Measurements from ENCODE around the gene TNFRSF21. TPM values are rescaled to one million over a fixed set of nuclear protein-coding genes. Genes with fewer than 3 reads are reported as not detected.
"Not testable (repeated sequence)": the region's sequence is repeated elsewhere in the genome, so short reads cannot be mapped to it uniquely, and the experiment has no call there.

The TNFRSF21 gene
- total RNA-seq, 2 experiments from 2014 or later, result 0.16 to 0.23 TPM

- H3K36me3 Mint-ChIP-seq (ENCODE audit: low read depth), result no peaks in the 10 kb centered on the region
- DNase-seq (no peak), ATAC-seq (no peak)
- POLR2A ChIA-PET, result no interaction called here
- no peaks in the 10 kb centered on the region for H3K4me1 Mint-ChIP-seq (ENCODE audit: low read depth)
- CTCF ChIA-PET, result no interaction called here
- peaks cover 20% of the 10 kb centered on the region for H3K27me3 Mint-ChIP-seq (ENCODE audit: low read depth)
- no peak overlapping the region for H3K27ac Mint-ChIP-seq
- no peak overlapping the region for H3K4me3 Mint-ChIP-seq
- no peaks in the 10 kb centered on the region for H3K9me3 Mint-ChIP-seq (ENCODE audit: insufficient read depth)
Observed at GRCh38 chr6:47344022-47344421, 34.3 kb upstream of the TNFRSF21 start.

DNA sequence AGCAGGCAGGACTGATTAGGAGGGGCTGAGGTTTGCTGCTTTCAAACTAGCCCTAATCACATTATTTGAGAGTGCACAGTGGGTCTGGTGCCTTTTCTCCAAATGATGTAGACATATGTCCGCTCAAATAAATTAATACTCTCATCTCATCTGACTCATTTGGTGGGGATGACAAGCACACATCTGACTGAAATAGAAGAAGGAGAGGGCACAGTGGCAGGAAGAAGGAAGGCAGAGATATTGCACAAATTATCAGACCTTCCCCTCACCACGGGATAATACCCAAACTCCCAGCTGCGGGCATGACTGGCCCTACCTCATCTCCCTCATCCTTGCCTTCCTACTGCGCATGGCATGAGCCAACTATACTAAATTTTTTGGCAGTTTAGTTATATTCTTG is 33.9 kb upstream of the TNFRSF21 start:
- Mint-ChIP-seq H3K4me3 (no peak overlapping the region), H3K9me3 (ENCODE audit: insufficient read depth) (no peaks in the 10 kb centered on the region), H3K27me3 (ENCODE audit: low read depth) (peaks cover 20% of the 10 kb centered on the region), H3K27ac (no peak overlapping the region), H3K36me3 (ENCODE audit: low read depth) (no peaks in the 10 kb centered on the region), H3K4me1 (ENCODE audit: low read depth) (no peaks in the 10 kb centered on the region)
- POLR2A ChIA-PET, result no interaction called here
- no peak for DNase-seq
- ATAC-seq, result no peak
- CTCF ChIA-PET, result no interaction called here

DNA sequence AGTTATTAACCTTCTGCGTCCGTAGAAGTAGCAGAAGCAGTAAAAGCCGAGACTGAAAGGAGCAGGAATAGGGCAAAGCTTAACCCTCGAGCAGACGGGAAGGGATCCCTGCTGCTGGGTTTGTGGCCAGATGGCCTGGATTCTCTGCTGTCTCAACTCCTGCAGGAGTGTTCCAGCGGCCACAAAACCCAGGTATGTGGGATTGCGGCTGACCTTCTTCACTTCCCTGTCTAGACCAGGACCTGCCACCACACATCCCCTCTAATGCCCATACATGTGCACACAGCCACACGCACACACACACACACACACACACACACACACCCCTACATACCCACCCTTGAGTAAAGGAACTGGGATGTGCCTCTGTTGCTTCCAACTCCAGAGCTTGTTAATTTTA is 33.1 kb upstream of the TNFRSF21 start:
- Mint-ChIP-seq H3K4me3 (no peak overlapping the region), H3K9me3 (ENCODE audit: insufficient read depth) (no peaks in the 10 kb centered on the region), H3K36me3 (ENCODE audit: low read depth) (no peaks in the 10 kb centered on the region), H3K27ac (no peak overlapping the region), H3K27me3 (ENCODE audit: low read depth) (peaks cover 20% of the 10 kb centered on the region), H3K4me1 (ENCODE audit: low read depth) (no peaks in the 10 kb centered on the region)
- no peak for DNase-seq
- ChIA-PET POLR2A (no interaction called here), CTCF (no interaction called here)
- no peak for ATAC-seq

DNA sequence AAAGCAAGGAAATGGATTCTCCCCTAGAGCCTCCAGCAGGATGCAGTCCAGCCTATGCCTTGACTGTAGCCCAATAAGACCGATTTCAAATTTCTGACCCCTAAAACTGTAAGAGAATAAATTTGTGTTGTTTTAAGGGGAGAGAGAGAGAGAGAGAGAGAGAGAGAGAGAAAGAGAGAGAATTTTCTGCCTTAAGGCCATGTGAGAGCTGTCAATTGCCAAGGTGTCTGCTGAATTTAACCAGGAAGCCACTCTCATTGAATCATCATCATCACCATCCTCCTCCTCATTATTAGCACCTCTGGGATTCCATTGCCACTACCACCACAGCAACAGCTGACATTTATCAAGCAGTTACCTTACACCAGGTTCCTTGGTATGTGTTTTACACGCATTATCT is 27.8 kb upstream of the TNFRSF21 start:
- H3K4me1 Mint-ChIP-seq (ENCODE audit: low read depth), result no peaks in the 10 kb centered on the region
- H3K27ac Mint-ChIP-seq, result no peak overlapping the region
- POLR2A ChIA-PET, result no interaction called here

DNA sequence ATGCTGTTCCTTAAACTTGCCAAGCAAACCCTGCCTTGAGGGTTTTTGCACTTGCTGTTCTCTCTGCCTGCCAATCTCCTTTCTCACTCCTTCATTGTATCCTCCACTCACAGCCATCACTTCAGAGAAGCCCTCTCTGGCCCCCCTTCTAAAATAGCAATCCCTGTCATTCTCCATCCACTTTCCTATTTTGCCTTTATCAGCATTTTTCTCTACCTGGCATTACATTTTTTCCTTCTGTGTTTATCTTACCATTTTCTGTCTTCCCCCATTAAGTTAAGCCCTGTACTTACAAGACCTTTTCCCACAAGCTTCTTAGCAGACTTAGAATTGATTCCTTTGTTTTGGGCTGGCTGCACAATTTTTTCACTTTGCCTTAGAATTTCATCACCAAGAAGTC is 26.6 kb upstream of the TNFRSF21 start:
- Mint-ChIP-seq H3K4me3 (no peak overlapping the region), H3K27me3 (ENCODE audit: low read depth) (peaks cover 21% of the 10 kb centered on the region), H3K36me3 (ENCODE audit: low read depth) (no peaks in the 10 kb centered on the region), H3K9me3 (ENCODE audit: insufficient read depth) (no peaks in the 10 kb centered on the region), H3K4me1 (ENCODE audit: low read depth) (no peaks in the 10 kb centered on the region), H3K27ac (no peak overlapping the region)
- CTCF ChIA-PET, result no interaction called here
- no peak for ATAC-seq
- POLR2A ChIA-PET, result no interaction called here
- DNase-seq, result no peak

More for the DNA sequence above, 27.8 kb upstream of the TNFRSF21 start:
- DNase-seq, result no peak
- CTCF ChIA-PET, result no interaction called here
- peaks cover 19% of the 10 kb centered on the region for H3K27me3 Mint-ChIP-seq (ENCODE audit: low read depth)
- H3K9me3 Mint-ChIP-seq (ENCODE audit: insufficient read depth), result no peaks in the 10 kb centered on the region
- ATAC-seq, result no peak
- no peaks in the 10 kb centered on the region for H3K36me3 Mint-ChIP-seq (ENCODE audit: low read depth)
- H3K4me3 Mint-ChIP-seq, result no peak overlapping the region

DNA sequence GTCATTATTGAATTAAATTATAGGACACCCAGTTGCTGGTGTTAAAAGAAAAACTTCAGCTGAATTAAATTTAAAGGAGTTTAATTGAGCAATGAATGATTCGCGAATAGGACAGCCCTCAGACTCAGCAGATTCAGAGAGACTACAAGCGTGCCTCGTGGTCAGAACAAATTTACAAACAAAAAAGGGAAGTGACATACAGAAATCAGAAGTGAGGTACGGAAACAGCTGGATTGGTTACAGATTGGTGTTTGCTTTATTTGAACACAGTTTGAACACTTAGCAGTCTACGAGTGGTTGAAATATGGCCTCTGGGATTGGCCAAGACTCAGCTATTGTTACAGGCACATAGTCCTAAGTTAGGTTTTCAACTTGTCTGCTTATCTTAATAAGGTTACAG is 25.8 kb upstream of the TNFRSF21 start:
- ATAC-seq, result no peak

DNA sequence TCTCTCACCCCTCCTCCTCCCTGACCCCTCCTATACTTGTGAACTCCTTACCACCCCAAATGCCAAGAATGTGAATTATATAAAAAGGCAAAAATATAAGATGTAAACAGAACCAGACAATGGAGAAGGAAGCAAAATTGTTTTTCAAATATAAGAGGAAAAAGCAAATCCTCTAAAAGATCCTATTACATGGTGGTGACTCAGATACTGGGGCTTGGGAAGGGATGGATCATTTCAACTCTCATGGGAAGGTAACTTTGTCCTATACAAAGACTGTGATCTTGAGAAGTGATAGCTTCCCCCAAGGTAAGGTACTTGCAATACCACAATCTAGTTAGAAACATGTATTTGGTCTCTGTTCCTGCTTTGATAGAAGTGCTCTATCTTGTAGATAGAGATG is 24.6 kb upstream of the TNFRSF21 start:
- DNase-seq, result no peak
- ChIA-PET POLR2A (no interaction called here), CTCF (no interaction called here)
- ATAC-seq, result no peak
- no peaks in the 10 kb centered on the region for H3K4me1 Mint-ChIP-seq (ENCODE audit: low read depth)
- H3K27ac Mint-ChIP-seq, result no peak overlapping the region
- H3K9me3 Mint-ChIP-seq (ENCODE audit: insufficient read depth), result no peaks in the 10 kb centered on the region
- no peaks in the 10 kb centered on the region for H3K36me3 Mint-ChIP-seq (ENCODE audit: low read depth)
- H3K27me3 Mint-ChIP-seq (ENCODE audit: low read depth), result peaks cover 27% of the 10 kb centered on the region
- H3K4me3 Mint-ChIP-seq, result no peak overlapping the region

More for the DNA sequence above, 25.8 kb upstream of the TNFRSF21 start:
- ChIA-PET CTCF (no interaction called here), POLR2A (no interaction called here)
- no peak overlapping the region for H3K27ac Mint-ChIP-seq
- peaks cover 25% of the 10 kb centered on the region for H3K27me3 Mint-ChIP-seq (ENCODE audit: low read depth)
- H3K36me3 Mint-ChIP-seq (ENCODE audit: low read depth), result no peaks in the 10 kb centered on the region
- no peaks in the 10 kb centered on the region for H3K4me1 Mint-ChIP-seq (ENCODE audit: low read depth)
- DNase-seq, result no peak
- no peak overlapping the region for H3K4me3 Mint-ChIP-seq
- no peaks in the 10 kb centered on the region for H3K9me3 Mint-ChIP-seq (ENCODE audit: insufficient read depth)

- Mint-ChIP-seq H3K27me3 (ENCODE audit: low read depth) (peaks cover 22% of the 10 kb centered on the region), H3K4me1 (ENCODE audit: low read depth) (peaks cover 11% of the 10 kb centered on the region)
- DNase-seq; CTCF ChIA-PET; ATAC-seq; H3K36me3 Mint-ChIP-seq (ENCODE audit: low read depth); POLR2A ChIA-PET; H3K9me3 Mint-ChIP-seq (ENCODE audit: insufficient read depth); H3K27ac Mint-ChIP-seq; H3K4me3 Mint-ChIP-seq: not testable (repeated sequence)
Observed at GRCh38 chr6:47328606-47329005, 18.9 kb upstream of the TNFRSF21 start.

DNA sequence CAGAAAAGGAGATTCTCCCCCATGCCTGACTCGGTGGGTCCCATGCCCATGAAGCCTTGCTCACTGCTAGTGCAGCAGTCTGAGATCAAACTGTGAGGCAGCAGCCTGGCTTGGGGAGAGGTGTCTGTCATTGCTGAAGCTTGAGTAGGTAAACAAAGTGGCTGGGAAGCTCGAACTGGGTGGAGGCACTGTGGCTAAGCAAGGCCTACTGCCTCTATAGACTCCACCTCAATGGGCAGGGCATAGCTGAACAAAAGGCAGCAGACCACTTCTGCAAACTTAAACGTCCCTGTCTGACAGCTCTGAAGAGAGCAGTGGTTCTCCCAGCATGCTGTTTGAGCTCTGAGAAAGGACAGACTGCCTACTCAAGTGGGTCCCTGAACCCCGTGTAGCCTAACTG is 18.4 kb upstream of the TNFRSF21 start:
- POLR2A ChIA-PET; H3K27ac Mint-ChIP-seq; DNase-seq; H3K4me3 Mint-ChIP-seq; CTCF ChIA-PET; ATAC-seq; H3K36me3 Mint-ChIP-seq (ENCODE audit: low read depth); H3K9me3 Mint-ChIP-seq (ENCODE audit: insufficient read depth): not testable (repeated sequence)
- peaks cover 21% of the 10 kb centered on the region for H3K27me3 Mint-ChIP-seq (ENCODE audit: low read depth)
- peaks cover 11% of the 10 kb centered on the region for H3K4me1 Mint-ChIP-seq (ENCODE audit: low read depth)

- H3K4me3 Mint-ChIP-seq, result no peak overlapping the region
- no peaks in the 10 kb centered on the region for H3K9me3 Mint-ChIP-seq (ENCODE audit: insufficient read depth)
- ChIA-PET POLR2A (no interaction called here), CTCF (no interaction called here)
- no peak for ATAC-seq
- no peak overlapping the region for H3K27ac Mint-ChIP-seq
- H3K27me3 Mint-ChIP-seq (ENCODE audit: low read depth), result peaks cover 26% of the 10 kb centered on the region
- H3K36me3 Mint-ChIP-seq (ENCODE audit: low read depth), result no peaks in the 10 kb centered on the region
- H3K4me1 Mint-ChIP-seq (ENCODE audit: low read depth), result peaks cover 15% of the 10 kb centered on the region
- DNase-seq, result no peak
Observed at GRCh38 chr6:47323887-47324286, 14.2 kb upstream of the TNFRSF21 start.

- Mint-ChIP-seq H3K4me1 (ENCODE audit: low read depth) (peaks cover 9% of the 10 kb centered on the region), H3K27ac (no peak overlapping the region), H3K27me3 (ENCODE audit: low read depth) (peaks cover 26% of the 10 kb centered on the region), H3K4me3 (no peak overlapping the region), H3K36me3 (ENCODE audit: low read depth) (no peaks in the 10 kb centered on the region), H3K9me3 (ENCODE audit: insufficient read depth) (no peaks in the 10 kb centered on the region)
- DNase-seq (no peak), ATAC-seq (no peak)
- ChIA-PET POLR2A (no interaction called here), CTCF (no interaction called here)
Observed at GRCh38 chr6:47323321-47323720, 13.6 kb upstream of the TNFRSF21 start.

- no peaks in the 10 kb centered on the region for H3K9me3 Mint-ChIP-seq (ENCODE audit: insufficient read depth)
- no peaks in the 10 kb centered on the region for H3K36me3 Mint-ChIP-seq (ENCODE audit: low read depth)
- peak; percentile 32 for DNase-seq
- H3K4me1 Mint-ChIP-seq (ENCODE audit: low read depth), result peaks cover 7% of the 10 kb centered on the region
- POLR2A ChIA-PET, result no interaction called here
- H3K27ac Mint-ChIP-seq, result no peak overlapping the region
- peak overlapping the region; percentile 3 for H3K4me3 Mint-ChIP-seq
- peaks cover 31% of the 10 kb centered on the region for H3K27me3 Mint-ChIP-seq (ENCODE audit: low read depth)
- peak; percentile 39 for ATAC-seq
- CTCF ChIA-PET, result no interaction called here
Observed at GRCh38 chr6:47321577-47321976, 11.9 kb upstream of the TNFRSF21 start.

GRCh38 chr6:47319867-47320266 is 10.2 kb upstream of the TNFRSF21 start:
- POLR2A ChIA-PET, result no interaction called here
- DNase-seq (no peak), ATAC-seq (no peak)
- H3K27ac Mint-ChIP-seq, result no peak overlapping the region
- H3K4me1 Mint-ChIP-seq (ENCODE audit: low read depth), result peaks cover 7% of the 10 kb centered on the region
- CTCF ChIA-PET, result no interaction called here
- peaks cover 29% of the 10 kb centered on the region for H3K27me3 Mint-ChIP-seq (ENCODE audit: low read depth)
- H3K9me3 Mint-ChIP-seq (ENCODE audit: insufficient read depth), result no peaks in the 10 kb centered on the region
- H3K4me3 Mint-ChIP-seq, result no peak overlapping the region
- H3K36me3 Mint-ChIP-seq (ENCODE audit: low read depth), result no peaks in the 10 kb centered on the region

Measured in activated CD8-positive, alpha-beta T cell treated with anti-CD3 and anti-CD28 coated beads, Interleukin-2, amount 10 ng/mL, durations not matched to agents 7 days and 5 days (primary cell).